NCI-H774 (cell line): ENCODE data around the gene TECPR2.
"Not testable (repeated sequence)": the region's sequence is repeated elsewhere in the genome, so short reads cannot be mapped to it uniquely, and the experiment has no call there.

ENCODE experiments used
- DNase-seq: peaks from one replicate; lab custom pipeline; 2025; lab: John Stamatoyannopoulos, UW

Gene TECPR2

GRCh38 chr14:102528431-102529170 lies 165.9 kb downstream of the TECPR2 start:
- no peak for DNase-seq

GRCh38 chr14:102530828-102531478 lies 168.2 kb downstream of the TECPR2 start:
- no peak for DNase-seq

- DNase-seq = no peak
These were observed 169.5 kb downstream of the TECPR2 start for GRCh38 chr14:102532204-102532658.

GRCh38 chr14:102537981-102538601 lies 175.3 kb downstream of the TECPR2 start:
- no peak for DNase-seq

GRCh38 chr14:102538602-102539543 lies 176.1 kb downstream of the TECPR2 start:
- DNase-seq = no peak

- DNase-seq = no peak
These were observed 177.0 kb downstream of the TECPR2 start for GRCh38 chr14:102539544-102540314.

GRCh38 chr14:102540315-102541028 lies 177.7 kb downstream of the TECPR2 start:
- no peak for DNase-seq

GRCh38 chr14:102541029-102541491 lies 178.3 kb downstream of the TECPR2 start:
- not testable (repeated sequence) for DNase-seq

GRCh38 chr14:102541771-102542170 lies 179.0 kb downstream of the TECPR2 start:
- DNase-seq = no peak

GRCh38 chr14:102544046-102544746 lies 181.5 kb downstream of the TECPR2 start:
- no peak for DNase-seq

GRCh38 chr14:102544747-102545460 lies 182.2 kb downstream of the TECPR2 start:
- no peak for DNase-seq

- no peak for DNase-seq
These were observed 182.9 kb downstream of the TECPR2 start for GRCh38 chr14:102545461-102546265.

GRCh38 chr14:102548616-102549240 lies 186.0 kb downstream of the TECPR2 start:
- no peak for DNase-seq

- not testable (repeated sequence) for DNase-seq
These were observed 188.2 kb downstream of the TECPR2 start for GRCh38 chr14:102550927-102551401.
